GM12878 (cell line): ENCODE measurements around the gene CHST13.

Source experiments
- ASH2L ChIP-seq: fragments of 300-600, 200-600 bp; sonication (generic); IDR thresholded peaks from 2 replicates; pipeline ENCODE4 v1.6.1; 2017; ENCODE audit warnings: low read depth, mild to moderate bottlenecking, borderline replicate concordance
- CTCF ChIP-seq, 3 experiments: IDR thresholded peaks in 2 of 3; conservative IDR thresholded peaks in 1 of 3; 2 replicates each; pipeline ENCODE4 v1.5.1; 2011; ENCODE audit warnings: low read depth in 3 of 3, low read length in 3 of 3, mild to moderate bottlenecking in 3 of 3, control low read depth in 2 of 3, moderate library complexity in 2 of 3, inconsistent platforms in 1 of 3, mixed read lengths in 1 of 3; ENCODE audit not compliant: control insufficient read depth in 2 of 3, insufficient read depth in 1 of 3; ENCODE audit errors: extremely low read depth in 1 of 3
- EZH2 ChIP-seq: IDR thresholded peaks from 2 replicates; pipeline ENCODE4 v1.6.1; 2012; ENCODE audit warnings: low read depth, mild to moderate bottlenecking, control low read depth, inconsistent platforms, low read length, borderline replicate concordance; ENCODE audit not compliant: control insufficient read depth
- MAX ChIP-seq: IDR thresholded peaks from 2 replicates; pipeline ENCODE4 v1.6.1; 2012; ENCODE audit warnings: low read depth, low read length, improper control_type of control experiment
- SMARCA5 ChIP-seq: fragments of 450-650 bp; IDR thresholded peaks from 2 replicates; pipeline ENCODE4 v1.6.1; 2017; ENCODE audit warnings: mild to moderate bottlenecking

GRCh38 chr3:126539558-126540250 is 15.7 kb downstream of the CHST13 start:
- TF ChIP-seq SMARCA5 (no peak), ASH2L (no peak), EZH2 (no peak), MAX (no peak), CTCF (IDR thresholded peaks at IDR 0.05 in 2 of 3, conservative IDR thresholded peaks at IDR 0.05 in 1 of 3; ENCODE audit: control insufficient read depth in 2 of 3, extremely low read depth in 1 of 3, insufficient read depth in 1 of 3, low read depth in 3 of 3, low read length in 3 of 3) (no peak)
